HG03558 (cell line): ENCODE measurements around the gene ZC3HAV1.
"Not testable (repeated sequence)": the region's sequence is repeated elsewhere in the genome, so short reads cannot be mapped to it uniquely, and the experiment has no call there.

Experiments
- ATAC-seq: cut with Tn5 transposase; IDR thresholded peaks from one replicate; pipeline ENCODE4 v1.9.1; 2021; ENCODE audit warnings: moderate number of reproducible peaks; ENCODE audit not compliant: unreplicated experiment; ENCODE audit errors: extremely low read depth

The ZC3HAV1 gene

GRCh38 chr7:139114018-139114417 is 4.5 kb upstream of the ZC3HAV1 start:
- no peak for ATAC-seq

- ATAC-seq: no peak
Measured at GRCh38 chr7:139112741-139113250, 3.3 kb upstream of the ZC3HAV1 start.

GRCh38 chr7:139112316-139112715 is 2.8 kb upstream of the ZC3HAV1 start:
- no peak for ATAC-seq

- no peak for ATAC-seq
Measured at GRCh38 chr7:139111811-139112301, 2.3 kb upstream of the ZC3HAV1 start.

- no peak for ATAC-seq
Measured at GRCh38 chr7:139111147-139111546, 1.6 kb upstream of the ZC3HAV1 start.

- no peak for ATAC-seq
Measured at GRCh38 chr7:139109983-139110411, 477 bp upstream of the ZC3HAV1 start.

- no peak for ATAC-seq
Measured at GRCh38 chr7:139108266-139109187, 993 bp downstream of the ZC3HAV1 start.

GRCh38 chr7:139106959-139107358 is 2.6 kb downstream of the ZC3HAV1 start:
- ATAC-seq: no peak

GRCh38 chr7:139106227-139106626 is 3.3 kb downstream of the ZC3HAV1 start:
- ATAC-seq: not testable (repeated sequence)

GRCh38 chr7:139105484-139105883 is 4.0 kb downstream of the ZC3HAV1 start:
- no peak for ATAC-seq

GRCh38 chr7:139104091-139104450 is 5.4 kb downstream of the ZC3HAV1 start:
- ATAC-seq: no peak

GRCh38 chr7:139103057-139103815 is 6.3 kb downstream of the ZC3HAV1 start:
- ATAC-seq: no peak

GRCh38 chr7:139101637-139102158 is 7.8 kb downstream of the ZC3HAV1 start:
- ATAC-seq: not testable (repeated sequence)

- ATAC-seq: no peak
Measured at GRCh38 chr7:139099172-139099947, 10.2 kb downstream of the ZC3HAV1 start.

GRCh38 chr7:139095194-139095659 is 14.3 kb downstream of the ZC3HAV1 start:
- ATAC-seq: peak; percentile 99

GRCh38 chr7:139094596-139094995 is 14.9 kb downstream of the ZC3HAV1 start:
- no peak for ATAC-seq

GRCh38 chr7:139094030-139094429 is 15.5 kb downstream of the ZC3HAV1 start:
- ATAC-seq: no peak

- not testable (repeated sequence) for ATAC-seq
Measured at GRCh38 chr7:139093512-139093911, 16.0 kb downstream of the ZC3HAV1 start.

GRCh38 chr7:139092090-139092796 is 17.3 kb downstream of the ZC3HAV1 start:
- ATAC-seq: no peak
